Fibroblast of pulmonary artery (primary cell): ENCODE measurements around the gene ANO4.

ENCODE experiments used
- DNase-seq: peaks from one replicate; pipeline ENCODE4 v3.0.0-alpha.2; 2010; ENCODE audit warnings: low read depth
- H3K4me3 ChIP-seq: replicated peaks from 2 replicates; pipeline ENCODE4 v1.5.1; 2011; ENCODE audit warnings: low read depth, mild to moderate bottlenecking, control low read depth, low read length, moderate library complexity
- CTCF ChIP-seq: IDR thresholded peaks from 2 replicates; pipeline ENCODE4 v1.5.1; 2011; ENCODE audit warnings: mild to moderate bottlenecking, control low read depth, low read length, inconsistent platforms; ENCODE audit errors: missing control alignments

Gene ANO4

GRCh38 chr12:100864366-100864765 is 69.8 kb downstream of the ANO4 start:
- TF ChIP-seq CTCF = no peak
- no peak overlapping the region for H3K4me3 ChIP-seq
- no peak for DNase-seq

- H3K4me3 ChIP-seq = no peak overlapping the region
- TF ChIP-seq CTCF = no peak
- no peak for DNase-seq
Measured at GRCh38 chr12:100867639-100868393, 73.2 kb downstream of the ANO4 start.

GRCh38 chr12:100868487-100868886 is 73.9 kb downstream of the ANO4 start:
- TF ChIP-seq CTCF = no peak
- H3K4me3 ChIP-seq = no peak overlapping the region
- DNase-seq = peak; percentile 22

- H3K4me3 ChIP-seq = no peak overlapping the region
- TF ChIP-seq CTCF = no peak
- no peak for DNase-seq
Measured at GRCh38 chr12:100871195-100871734, 76.7 kb downstream of the ANO4 start.

GRCh38 chr12:100875156-100875555 is 80.6 kb downstream of the ANO4 start:
- no peak for DNase-seq
- TF ChIP-seq CTCF = no peak
- no peak overlapping the region for H3K4me3 ChIP-seq

GRCh38 chr12:100875771-100876170 is 81.2 kb downstream of the ANO4 start:
- no peak for TF ChIP-seq CTCF
- no peak overlapping the region for H3K4me3 ChIP-seq
- DNase-seq = no peak

GRCh38 chr12:100877776-100878175 is 83.2 kb downstream of the ANO4 start:
- no peak overlapping the region for H3K4me3 ChIP-seq
- no peak for DNase-seq
- peak; percentile 44 for TF ChIP-seq CTCF
